SK-N-MC (cell line): ENCODE data around the gene CSF1.
A peak's percentile ranks its signal among the peaks of the same experiment; 100 is the strongest.

Experiments used
- DNase-seq: peaks from one replicate; pipeline ENCODE4 v3.0.0-alpha.2; 2011; ENCODE audit warnings: low read depth, low spot score
- H3K27ac ChIP-seq: fragments of 200-600 bp; sonication (generic); 2 replicates; pipeline ENCODE4 v1.5.1; 2016; ENCODE audit warnings: mixed run types
- H3K36me3 ChIP-seq: fragments of 200-600 bp; sonication (generic); 2 replicates; pipeline ENCODE4 v1.6.1; 2017; ENCODE audit warnings: antibody characterized with exemption, low read length, mixed read lengths; ENCODE audit not compliant: insufficient read depth
- H3K4me3 ChIP-seq: fragments of 200-600 bp; sonication (generic); 2 replicates; pipeline ENCODE4 v1.5.1; 2016
- H3K9ac ChIP-seq: fragments of 200-600 bp; sonication (generic); 2 replicates; pipeline ENCODE4 v1.8.0; 2017; ENCODE audit warnings: mixed run types, mixed read lengths; ENCODE audit not compliant: insufficient read length
- H3K9me3 ChIP-seq: fragments of 200-600 bp; sonication (generic); 2 replicates; pipeline ENCODE4 v1.6.1; 2017; ENCODE audit warnings: low read depth, mild to moderate bottlenecking, antibody characterized with exemption, low read length, moderate library complexity, mixed read lengths
- EZH2 ChIP-seq: fragments of 200-600 bp; sonication (generic); IDR thresholded peaks from one replicate; pipeline ENCODE4 v1.6.1; 2017; ENCODE audit warnings: antibody characterized with exemption
- FOXP2 ChIP-seq: optimal IDR thresholded peaks from 2 replicates; pipeline ENCODE3; 2011; ENCODE audit warnings: mild to moderate bottlenecking, moderate library complexity; ENCODE audit not compliant: insufficient read depth; ENCODE audit errors: extremely low read length, control extremely low read depth
- POLR2AphosphoS5 ChIP-seq: IDR thresholded peaks from 2 replicates; pipeline ENCODE4 v1.6.1; 2012; ENCODE audit warnings: mild to moderate bottlenecking, low read depth, low read length, borderline replicate concordance

CSF1 gene

DNA sequence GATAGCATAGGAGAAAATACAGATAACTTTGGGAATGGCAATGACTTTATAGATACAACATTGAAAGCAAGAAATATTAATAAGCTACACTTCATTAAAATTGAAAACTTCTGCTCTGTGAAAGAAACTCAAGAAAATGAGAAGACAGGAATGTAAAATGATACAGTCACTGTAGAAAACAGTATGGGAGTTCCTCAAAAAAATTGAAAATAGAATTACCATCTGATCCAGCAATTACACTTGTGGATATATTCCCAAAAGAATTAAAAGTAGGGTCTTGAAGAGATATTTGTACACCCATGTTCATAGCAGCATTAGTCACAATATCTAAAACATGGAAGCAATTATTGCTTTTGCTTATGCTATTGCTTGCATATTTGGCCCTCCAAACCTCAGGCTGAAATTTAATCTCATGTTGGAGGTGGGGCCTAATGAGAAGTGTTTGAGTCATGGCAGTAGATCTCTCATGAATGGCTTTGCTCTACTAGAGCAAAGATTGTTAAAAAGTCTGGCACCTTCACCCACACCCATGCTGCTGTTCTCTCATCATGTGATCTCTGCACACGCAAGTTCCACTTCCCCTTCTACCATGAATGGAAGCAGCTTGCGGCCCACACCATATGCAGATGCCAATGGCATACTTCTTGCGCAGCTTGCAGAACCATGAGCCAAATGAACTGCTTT lies 58.6 kb downstream of the CSF1 start:
- Histone ChIP-seq H3K4me3 (no peak overlapping the region), H3K9ac (no peak overlapping the region), H3K9me3 (no peaks in the 10 kb centered on the region), H3K27ac (peak overlapping the region; percentile 70), H3K36me3 (no peaks in the 10 kb centered on the region)
- no peak for DNase-seq
- TF ChIP-seq FOXP2: no peak

- Histone ChIP-seq H3K9ac (no peak overlapping the region), H3K9me3 (no peaks in the 10 kb centered on the region), H3K36me3 (no peaks in the 10 kb centered on the region), H3K27ac (no peak overlapping the region), H3K4me3 (no peak overlapping the region)
- DNase-seq: no peak
- TF ChIP-seq EZH2: no peak
- no peak for TF ChIP-seq POLR2AphosphoS5
- TF ChIP-seq FOXP2: no peak
Observed at GRCh38 chr1:109969907-109970306, 59.3 kb downstream of the CSF1 start.

DNA sequence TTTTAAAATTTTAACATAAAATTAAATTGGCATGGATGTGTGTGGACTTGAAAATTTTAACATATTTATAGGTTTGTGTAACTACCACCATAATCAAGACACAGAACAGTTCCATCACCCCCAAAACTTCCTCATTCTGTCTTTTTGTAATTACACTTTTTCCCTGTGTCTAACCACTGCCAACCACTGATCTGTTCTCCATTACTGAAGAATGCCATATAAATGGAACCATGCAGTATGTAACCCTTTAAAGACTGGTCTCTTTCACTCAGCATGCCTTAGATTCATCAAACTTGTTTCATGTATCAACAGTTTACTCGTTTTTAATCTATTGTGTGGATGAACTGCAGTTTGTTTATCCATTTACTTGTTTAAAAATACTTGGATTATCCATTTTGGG lies 60.9 kb downstream of the CSF1 start:
- no peak for TF ChIP-seq EZH2
- no peak for TF ChIP-seq FOXP2
- no peak for TF ChIP-seq POLR2AphosphoS5
- DNase-seq: no peak
- Histone ChIP-seq H3K27ac (no peak overlapping the region), H3K36me3 (no peaks in the 10 kb centered on the region), H3K4me3 (no peak overlapping the region), H3K9ac (no peak overlapping the region), H3K9me3 (no peaks in the 10 kb centered on the region)

DNA sequence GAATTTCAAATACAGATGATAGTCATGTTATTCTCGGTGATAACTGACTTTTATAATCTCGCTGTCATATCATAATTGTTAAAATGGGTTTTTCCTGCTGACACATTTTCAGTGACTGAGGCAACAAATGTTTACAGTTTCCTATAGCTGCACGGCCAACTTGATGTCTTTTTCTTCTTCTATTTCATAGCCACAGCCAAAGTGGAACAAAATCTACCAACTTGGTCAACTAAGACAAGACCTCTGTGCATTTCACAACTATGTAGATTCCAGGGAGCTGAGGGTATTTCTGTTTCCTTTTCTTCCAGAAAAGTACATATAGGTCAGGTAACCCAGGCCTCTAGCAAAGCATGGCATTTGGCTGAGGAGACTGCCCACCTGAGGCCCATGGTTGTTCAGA lies 63.5 kb downstream of the CSF1 start:
- no peaks in the 10 kb centered on the region for H3K9me3 ChIP-seq
- no peak for DNase-seq
- TF ChIP-seq FOXP2 (no peak), POLR2AphosphoS5 (no peak), EZH2 (no peak)
- H3K9ac ChIP-seq: no peak overlapping the region
- no peak overlapping the region for H3K4me3 ChIP-seq
- H3K27ac ChIP-seq: no peak overlapping the region
- H3K36me3 ChIP-seq: no peaks in the 10 kb centered on the region

GRCh38 chr1:109975718-109976117 lies 65.1 kb downstream of the CSF1 start:
- no peaks in the 10 kb centered on the region for H3K9me3 ChIP-seq
- TF ChIP-seq POLR2AphosphoS5: no peak
- TF ChIP-seq EZH2: no peak
- TF ChIP-seq FOXP2: no peak
- H3K4me3 ChIP-seq: no peak overlapping the region
- no peaks in the 10 kb centered on the region for H3K36me3 ChIP-seq
- no peak overlapping the region for H3K9ac ChIP-seq
- no peak for DNase-seq
- no peak overlapping the region for H3K27ac ChIP-seq

DNA sequence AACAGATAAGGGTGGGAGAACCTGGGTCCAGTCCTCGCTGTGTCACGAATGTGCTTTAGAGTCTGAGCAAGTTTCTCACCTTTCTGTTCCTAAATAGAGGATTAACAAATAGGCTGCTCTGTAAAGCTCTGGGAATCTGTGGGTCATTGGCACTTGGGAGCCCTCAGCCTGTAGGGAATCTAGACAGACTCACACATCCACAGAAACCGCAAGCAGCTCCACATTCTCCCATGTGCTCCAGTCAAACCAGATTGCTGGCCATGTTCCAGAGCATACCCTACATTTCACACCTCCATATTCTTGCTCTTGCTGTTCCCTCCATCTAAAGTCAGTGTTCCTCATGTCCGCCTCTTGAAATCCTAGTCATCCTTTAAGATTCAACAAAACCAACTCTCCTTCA lies 66.1 kb downstream of the CSF1 start:
- no peak for DNase-seq
- Histone ChIP-seq H3K9ac (no peak overlapping the region), H3K36me3 (no peaks in the 10 kb centered on the region), H3K27ac (no peak overlapping the region), H3K4me3 (no peak overlapping the region), H3K9me3 (no peaks in the 10 kb centered on the region)
- TF ChIP-seq POLR2AphosphoS5 (no peak), EZH2 (no peak), FOXP2 (no peak)

DNA sequence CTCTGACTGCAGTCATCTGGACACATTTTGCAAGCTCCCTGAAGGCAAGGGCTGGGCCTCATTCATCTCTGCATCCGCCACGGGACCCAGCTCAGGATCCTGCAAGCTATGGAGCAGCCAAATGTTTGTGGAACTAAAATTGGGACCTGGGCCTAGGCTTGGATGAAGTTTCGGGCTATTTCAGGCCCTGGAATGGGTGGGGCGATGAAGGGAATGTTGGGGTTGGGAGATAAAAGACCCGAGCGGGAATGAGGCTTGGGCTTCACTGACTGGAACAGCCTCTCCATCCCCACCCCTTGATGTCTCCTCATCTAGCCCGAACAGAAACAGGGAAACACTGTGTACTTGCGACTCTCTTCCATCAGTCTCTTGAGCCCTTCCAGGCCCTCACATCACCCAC lies 66.6 kb downstream of the CSF1 start:
- Histone ChIP-seq H3K9me3 (no peaks in the 10 kb centered on the region), H3K27ac (no peak overlapping the region), H3K36me3 (no peaks in the 10 kb centered on the region), H3K9ac (no peak overlapping the region), H3K4me3 (no peak overlapping the region)
- DNase-seq: no peak
- TF ChIP-seq FOXP2 (no peak), POLR2AphosphoS5 (no peak), EZH2 (no peak)

- Histone ChIP-seq H3K36me3 (no peaks in the 10 kb centered on the region), H3K4me3 (no peak overlapping the region), H3K27ac (no peak overlapping the region), H3K9me3 (no peaks in the 10 kb centered on the region), H3K9ac (no peak overlapping the region)
- TF ChIP-seq EZH2: no peak
- no peak for TF ChIP-seq FOXP2
- no peak for TF ChIP-seq POLR2AphosphoS5
- no peak for DNase-seq
Observed at GRCh38 chr1:109977657-109978378, 67.2 kb downstream of the CSF1 start.
